Calu3 (cell line): ENCODE measurements around the gene SURF6. TPM values are rescaled to one million over a fixed set of nuclear protein-coding genes. Genes with fewer than 3 reads are reported as not detected.
A peak's percentile ranks its signal among the peaks of the same experiment; 100 is the strongest.

Experiments used
- BruUV-seq: library from RNA; stranded (reverse); fragments of 400-500 nt; replicated peaks from 2 replicates; lab custom pipeline; 2021; lab: Mats Ljungman, UMichigan
- CTCF ChIA-PET: fragments of 300-600 bp; sonication (Branson Sonifier 250); formaldehyde crosslinking; loops from one replicate; lab custom pipeline; 2022; ENCODE audit warnings: antibody characterized with exemption; lab: Charles Lee
- DNase-seq: peaks from one replicate; pipeline ENCODE4 v3.0.0; 2022
- H3K27ac Mint-ChIP-seq: one replicate; pipeline ENCODE4 v1.8.0; 2022; ENCODE audit warnings: mixed read lengths; ENCODE audit not compliant: unreplicated experiment
- H3K27me3 Mint-ChIP-seq: one replicate; pipeline ENCODE4 v1.8.0; 2022; ENCODE audit warnings: mixed read lengths; ENCODE audit not compliant: unreplicated experiment
- H3K36me3 Mint-ChIP-seq: one replicate; pipeline ENCODE4 v1.8.0; 2022; ENCODE audit warnings: mild to moderate bottlenecking, moderate library complexity, mixed read lengths; ENCODE audit not compliant: insufficient read depth, unreplicated experiment
- H3K4me1 Mint-ChIP-seq: one replicate; pipeline ENCODE4 v1.8.0; 2022; ENCODE audit warnings: mild to moderate bottlenecking, low read depth, mixed read lengths; ENCODE audit not compliant: unreplicated experiment
- H3K4me3 Mint-ChIP-seq: one replicate; pipeline ENCODE4 v1.8.0; 2022; ENCODE audit warnings: mild to moderate bottlenecking, low read depth, moderate library complexity, mixed read lengths; ENCODE audit not compliant: unreplicated experiment
- H3K9me3 Mint-ChIP-seq: one replicate; pipeline ENCODE4 v1.8.0; 2022; ENCODE audit warnings: low read depth, mixed read lengths; ENCODE audit not compliant: unreplicated experiment
- CTCF ChIP-seq: fragments of 200-600 bp; IDR thresholded peaks from one replicate; pipeline ENCODE4 v1.8.0; 2022; ENCODE audit warnings: antibody characterized with exemption; ENCODE audit not compliant: unreplicated experiment
- intact Hi-C: fragments of 100-400 bp; cut with micrococcal nuclease; formaldehyde crosslinking; loops from one replicate; pipeline ENCODE4 v1.10.0; 2022; ENCODE audit not compliant: unreplicated experiment
- total RNA-seq: library from RNA; stranded (reverse); gene quantifications from 2 replicates; pipeline ENCODE4 v1.2.3, GENCODE V29; 2022

SURF6 gene
- total RNA-seq, 1 experiment from 2014 or later: 20.4 TPM

GRCh38 chr9:133367778-133368177 lies 31.8 kb upstream of the SURF6 start:
- no TSS peak for BruUV-seq
- Mint-ChIP-seq H3K4me1 (peaks cover 13% of the 10 kb centered on the region), H3K27me3 (no peaks in the 10 kb centered on the region), H3K9me3 (no peaks in the 10 kb centered on the region), H3K36me3 (peaks cover 26% of the 10 kb centered on the region), H3K27ac (no peak overlapping the region), H3K4me3 (no peak overlapping the region)
- intact Hi-C loops: no loop called here
- DNase-seq: no peak
- TF ChIP-seq CTCF: no peak
- CTCF ChIA-PET: no interaction called here

GRCh38 chr9:133367221-133367620 lies 31.2 kb upstream of the SURF6 start:
- Mint-ChIP-seq H3K27me3 (no peaks in the 10 kb centered on the region), H3K4me3 (no peak overlapping the region), H3K4me1 (peaks cover 13% of the 10 kb centered on the region), H3K27ac (no peak overlapping the region), H3K9me3 (no peaks in the 10 kb centered on the region), H3K36me3 (peaks cover 32% of the 10 kb centered on the region)
- no peak for DNase-seq
- intact Hi-C loops: no loop called here
- CTCF ChIA-PET: no interaction called here
- no TSS peak for BruUV-seq
- no peak for TF ChIP-seq CTCF

GRCh38 chr9:133366435-133366834 lies 30.4 kb upstream of the SURF6 start:
- DNase-seq: no peak
- no TSS peak for BruUV-seq
- H3K9me3 Mint-ChIP-seq: no peaks in the 10 kb centered on the region
- no peak for TF ChIP-seq CTCF
- peaks cover 13% of the 10 kb centered on the region for H3K4me1 Mint-ChIP-seq
- H3K36me3 Mint-ChIP-seq: peaks cover 36% of the 10 kb centered on the region
- CTCF ChIA-PET: no interaction called here
- H3K27me3 Mint-ChIP-seq: no peaks in the 10 kb centered on the region
- H3K27ac Mint-ChIP-seq: no peak overlapping the region
- intact Hi-C loops: no loop called here
- no peak overlapping the region for H3K4me3 Mint-ChIP-seq

GRCh38 chr9:133362359-133363044 lies 26.5 kb upstream of the SURF6 start:
- no peaks in the 10 kb centered on the region for H3K9me3 Mint-ChIP-seq
- H3K4me1 Mint-ChIP-seq: peaks cover 15% of the 10 kb centered on the region
- no peak overlapping the region for H3K4me3 Mint-ChIP-seq
- H3K27me3 Mint-ChIP-seq: no peaks in the 10 kb centered on the region
- peaks cover 51% of the 10 kb centered on the region for H3K36me3 Mint-ChIP-seq
- CTCF ChIA-PET: no interaction called here
- no peak for TF ChIP-seq CTCF
- H3K27ac Mint-ChIP-seq: no peak overlapping the region
- no peak for DNase-seq
- intact Hi-C loops: no loop called here
- TSS peak; percentile 28 for BruUV-seq
